ENCODE data around the gene ZNRF3.

GRCh38 chr22:29053048-29053702 is 169.8 kb downstream of the ZNRF3 start:
- TF ChIP-seq, protein P1, sequence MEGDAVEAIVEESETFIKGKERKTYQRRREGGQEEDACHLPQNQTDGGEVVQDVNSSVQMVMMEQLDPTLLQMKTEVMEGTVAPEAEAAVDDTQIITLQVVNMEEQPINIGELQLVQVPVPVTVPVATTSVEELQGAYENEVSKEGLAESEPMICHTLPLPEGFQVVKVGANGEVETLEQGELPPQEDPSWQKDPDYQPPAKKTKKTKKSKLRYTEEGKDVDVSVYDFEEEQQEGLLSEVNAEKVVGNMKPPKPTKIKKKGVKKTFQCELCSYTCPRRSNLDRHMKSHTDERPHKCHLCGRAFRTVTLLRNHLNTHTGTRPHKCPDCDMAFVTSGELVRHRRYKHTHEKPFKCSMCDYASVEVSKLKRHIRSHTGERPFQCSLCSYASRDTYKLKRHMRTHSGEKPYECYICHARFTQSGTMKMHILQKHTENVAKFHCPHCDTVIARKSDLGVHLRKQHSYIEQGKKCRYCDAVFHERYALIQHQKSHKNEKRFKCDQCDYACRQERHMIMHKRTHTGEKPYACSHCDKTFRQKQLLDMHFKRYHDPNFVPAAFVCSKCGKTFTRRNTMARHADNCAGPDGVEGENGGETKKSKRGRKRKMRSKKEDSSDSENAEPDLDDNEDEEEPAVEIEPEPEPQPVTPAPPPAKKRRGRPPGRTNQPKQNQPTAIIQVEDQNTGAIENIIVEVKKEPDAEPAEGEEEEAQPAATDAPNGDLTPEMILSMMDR (IDR thresholded peaks at IDR 0.05): no peak
- TF ChIP-seq POLR2A (IDR thresholded peaks at IDR 0.05): no peak
